ENCODE measurements around the gene TMEM63C.

- TF ChIP-seq POLR2AphosphoS5 (IDR thresholded peaks at IDR 0.05; ENCODE audit: insufficient read depth in 1 of 2, low read depth in 1 of 2) (no peak), CTCF (IDR thresholded peaks at IDR 0.05) (no peak), POLR2A (IDR thresholded peaks at IDR 0.05) (no peak)
These were observed 62.3 kb downstream of the TMEM63C start for GRCh38 chr14:77243853-77244252.
